NCI-H1092 treated with DMSO at 0.1 percent for 48 hours (cell line): ENCODE data around the gene MYL7.

Experiments
- DNase-seq: peaks from one replicate; lab custom pipeline; 2025; lab: John Stamatoyannopoulos, UW

MYL7 gene

GRCh38 chr7:44150466-44150832 is 9.3 kb upstream of the MYL7 start:
- no peak for DNase-seq

GRCh38 chr7:44149571-44150465 is 8.7 kb upstream of the MYL7 start:
- no peak for DNase-seq

GRCh38 chr7:44148961-44149536 is 7.9 kb upstream of the MYL7 start:
- no peak for DNase-seq

GRCh38 chr7:44148166-44148565 is 7.0 kb upstream of the MYL7 start:
- no peak for DNase-seq

GRCh38 chr7:44147026-44147991 is 6.2 kb upstream of the MYL7 start:
- no peak for DNase-seq

- no peak for DNase-seq
Observed at GRCh38 chr7:44145969-44146911, 5.1 kb upstream of the MYL7 start.

GRCh38 chr7:44145479-44145968 is 4.4 kb upstream of the MYL7 start:
- DNase-seq: no peak

GRCh38 chr7:44144968-44145478 is 3.9 kb upstream of the MYL7 start:
- no peak for DNase-seq

GRCh38 chr7:44144426-44144967 is 3.4 kb upstream of the MYL7 start:
- DNase-seq: no peak

- DNase-seq: no peak
Observed at GRCh38 chr7:44143646-44144250, 2.6 kb upstream of the MYL7 start.

- DNase-seq: no peak
Observed at GRCh38 chr7:44142028-44142427, 896 bp upstream of the MYL7 start.

GRCh38 chr7:44140341-44140740 is 791 bp downstream of the MYL7 start:
- DNase-seq: no peak

- DNase-seq: no peak
Observed at GRCh38 chr7:44139311-44140010, 1.7 kb downstream of the MYL7 start.

- DNase-seq: no peak
Observed at GRCh38 chr7:44138698-44139097, 2.4 kb downstream of the MYL7 start.

- no peak for DNase-seq
Observed at GRCh38 chr7:44136731-44137130, 4.4 kb downstream of the MYL7 start.

- no peak for DNase-seq
Observed at GRCh38 chr7:44134943-44135628, 6.0 kb downstream of the MYL7 start.

- DNase-seq: no peak
Observed at GRCh38 chr7:44133295-44133694, 7.8 kb downstream of the MYL7 start.

- no peak for DNase-seq
Observed at GRCh38 chr7:44132039-44132438, 9.1 kb downstream of the MYL7 start.
